Mesendoderm (in vitro differentiated cells): ENCODE data around the gene ZFTA.
"Not testable (repeated sequence)": the region's sequence is repeated elsewhere in the genome, so short reads cannot be mapped to it uniquely, and the experiment has no call there.

ENCODE experiments used
- DNase-seq: peaks from one replicate; pipeline ENCODE4 v3.0.0; 2013
- H2AK5ac ChIP-seq: 2 replicates; pipeline ENCODE4 v1.6.1; 2013; ENCODE audit warnings: low read length, inconsistent platforms
- H2BK120ac ChIP-seq: 2 replicates; pipeline ENCODE4 v1.6.1; 2013; ENCODE audit warnings: low read depth, mild to moderate bottlenecking, low read length, moderate library complexity, mixed read lengths
- H2BK15ac ChIP-seq: replicated peaks from 2 replicates; pipeline ENCODE4 v1.6.1; 2013; ENCODE audit warnings: low read depth, mild to moderate bottlenecking, moderate library complexity
- H2BK5ac ChIP-seq: 2 replicates; pipeline ENCODE4 v1.6.1; 2013; ENCODE audit warnings: low read length, inconsistent platforms
- H3K18ac ChIP-seq: 2 replicates; pipeline ENCODE4 v1.6.1; 2013; ENCODE audit warnings: mild to moderate bottlenecking, low read length, mixed read lengths
- H3K23ac ChIP-seq: one replicate; pipeline ENCODE4 v1.6.1; 2013; ENCODE audit warnings: low read length
- H3K27ac ChIP-seq: 2 replicates; pipeline ENCODE4 v1.5.1; 2013; ENCODE audit warnings: low read depth, mild to moderate bottlenecking, inconsistent platforms, low read length, moderate library complexity
- H3K27me3 ChIP-seq: 2 replicates; pipeline ENCODE4 v1.6.1; 2013; ENCODE audit warnings: low read length, control low read depth, mild to moderate bottlenecking, inconsistent platforms; ENCODE audit not compliant: insufficient read depth, poor library complexity
- H3K36me3 ChIP-seq: 2 replicates; pipeline ENCODE4 v1.6.1; 2013; ENCODE audit warnings: low read length, inconsistent platforms; ENCODE audit not compliant: control insufficient read depth, insufficient read depth
- H3K4ac ChIP-seq: one replicate; pipeline ENCODE4 v1.6.1; 2013; ENCODE audit warnings: low read depth, mild to moderate bottlenecking, low read length, moderate library complexity
- H3K4me1 ChIP-seq: 2 replicates; pipeline ENCODE4 v1.6.1; 2013; ENCODE audit warnings: low read depth, low read length, inconsistent platforms; ENCODE audit not compliant: control insufficient read depth
- H3K4me2 ChIP-seq: 2 replicates; pipeline ENCODE4 v1.6.1; 2013; ENCODE audit warnings: low read length
- H3K4me3 ChIP-seq: 2 replicates; pipeline ENCODE4 v1.5.1; 2013; ENCODE audit warnings: mild to moderate bottlenecking, low read length
- H3K56ac ChIP-seq: one replicate; pipeline ENCODE4 v1.6.1; 2013; ENCODE audit warnings: low read length
- H3K79me1 ChIP-seq: 2 replicates; pipeline ENCODE4 v1.6.1; 2013; ENCODE audit warnings: low read length, inconsistent platforms
- H3K79me2 ChIP-seq: 2 replicates; pipeline ENCODE4 v1.6.1; 2013; ENCODE audit warnings: mild to moderate bottlenecking, low read length; ENCODE audit not compliant: control insufficient read depth, insufficient read depth
- H3K9ac ChIP-seq: 2 replicates; pipeline ENCODE4 v1.6.1; 2013; ENCODE audit warnings: low read length, inconsistent platforms
- H4K5ac ChIP-seq: one replicate; pipeline ENCODE4 v1.6.1; 2013; ENCODE audit warnings: low read length
- H4K8ac ChIP-seq: one replicate; pipeline ENCODE4 v1.6.1; 2013; ENCODE audit warnings: low read depth, mild to moderate bottlenecking, control low read depth, low read length, moderate library complexity
- WGBS: extraction: QIAGEN DNeasy Blood & Tissue Kit; methylation state at CpG from one replicate; pipeline ENCODE4 v1.1.7; 2013; ENCODE audit warnings: low lambda C conversion rate, missing lambda C conversion rate; ENCODE audit not compliant: insufficient coverage; ENCODE audit errors: extremely low coverage; 5-methylcytosine and 5-hydroxymethylcytosine counted together

The ZFTA gene

DNA sequence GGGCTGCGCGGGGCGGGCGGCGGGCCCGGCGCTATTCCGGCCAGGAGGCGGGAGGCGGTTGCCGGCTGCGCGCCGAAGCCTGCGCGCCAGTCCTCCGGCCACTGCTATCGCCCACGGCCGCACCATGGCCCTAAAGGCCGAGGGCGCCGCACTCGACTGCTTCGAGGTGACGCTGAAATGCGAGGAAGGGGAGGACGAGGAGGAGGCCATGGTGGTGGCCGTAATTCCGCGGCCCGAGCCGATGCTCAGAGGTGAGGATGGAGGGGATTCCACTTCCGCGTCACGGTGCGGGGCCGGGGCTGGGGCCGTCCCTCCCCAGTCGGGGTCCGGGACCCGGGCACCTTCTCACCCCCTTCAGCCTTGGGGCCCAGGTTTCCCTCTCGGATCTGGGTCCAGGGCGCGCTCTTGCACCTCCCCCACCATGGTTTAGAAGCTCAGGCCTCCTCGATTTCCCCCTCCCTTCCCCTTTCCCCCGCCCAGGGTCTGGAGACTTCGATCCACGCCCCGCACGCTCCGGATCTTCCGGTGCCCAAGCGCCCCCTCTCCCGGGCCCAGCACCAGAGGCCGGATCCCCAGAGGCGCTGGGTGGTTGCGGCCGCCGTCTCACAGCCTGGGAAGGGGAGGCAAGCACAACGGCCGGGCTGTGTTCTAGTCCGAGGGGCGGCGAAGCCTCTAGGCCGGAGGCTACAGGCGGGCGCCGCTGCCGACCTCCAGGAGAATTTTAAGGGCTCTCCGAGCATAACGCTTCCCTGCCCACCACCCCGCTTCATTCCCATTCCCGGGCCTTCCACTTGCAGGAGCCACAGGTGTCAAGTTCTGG is 45.2 kb upstream of the ZFTA start:
- Histone ChIP-seq H3K79me1 (peaks cover 26% of the 10 kb centered on the region), H3K4me2 (peak overlapping the region; percentile 90), H3K4me3 (peak overlapping the region; percentile 99), H3K4ac (peak overlapping the region; percentile 90), H3K27me3 (no peaks in the 10 kb centered on the region), H3K79me2 (peaks cover 35% of the 10 kb centered on the region), H3K4me1 (peaks cover 14% of the 10 kb centered on the region), H3K23ac (peak overlapping the region; percentile 99), H3K56ac (peak overlapping the region; percentile 100), H3K18ac (peak overlapping the region; percentile 91), H2BK120ac (peak overlapping the region; percentile 6), H3K9ac (peak overlapping the region; percentile 98), H3K36me3 (peaks cover 15% of the 10 kb centered on the region), H3K27ac (peak overlapping the region; percentile 81), H2BK15ac (no peak overlapping the region), H4K8ac (no peak overlapping the region), H2AK5ac (peak overlapping the region; percentile 94), H4K5ac (no peak overlapping the region), H2BK5ac (peak overlapping the region; percentile 85)
- WGBS, result no CpG with 5 or more reads among the region's 74 CpGs
- peak; percentile 71 for DNase-seq

DNA sequence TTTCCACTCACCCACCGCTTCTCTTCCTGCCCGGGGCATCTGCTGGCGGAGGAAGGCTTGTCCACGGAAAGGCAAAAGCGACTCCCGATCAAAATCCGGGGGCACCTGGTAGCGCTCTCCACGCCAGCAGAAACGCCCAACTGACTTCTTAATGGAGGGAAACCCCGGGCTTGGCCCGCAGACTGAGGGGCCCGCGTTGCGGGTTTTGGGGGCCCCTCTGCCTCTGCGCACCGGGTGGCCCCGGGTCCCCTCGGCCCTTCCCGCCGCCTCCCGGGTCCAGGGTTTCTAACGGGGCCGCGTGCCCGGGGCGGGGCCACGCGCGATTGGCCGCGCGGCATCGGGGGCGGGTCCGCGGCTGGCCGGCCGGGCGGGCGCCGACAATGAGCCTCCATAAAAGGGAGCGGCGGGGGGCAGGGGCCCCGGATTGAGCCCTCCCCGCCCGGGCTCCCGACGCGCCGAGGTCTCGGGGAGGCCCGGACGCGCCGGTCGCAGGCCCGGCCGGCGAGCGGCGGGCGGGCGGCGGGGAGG is 44.5 kb upstream of the ZFTA start, which contains the start of gene SPINDOC:
TSS of gene SPINDOC (plus strand) at position 422 of the 528 bp plus-strand sequence. CDS start 231 bp downstream, outside the sequence.
- peak within 1 kb of the TSS; percentile 90 for H3K4ac ChIP-seq
- peak within 1 kb of the TSS; percentile 99 for H3K4me3 ChIP-seq
- H4K8ac ChIP-seq, result no peak within 1 kb of the TSS
- peak within 1 kb of the TSS; percentile 91 for H3K18ac ChIP-seq
- H2BK5ac ChIP-seq, result peak within 1 kb of the TSS; percentile 85
- H2AK5ac ChIP-seq, result peak within 1 kb of the TSS; percentile 94
- peaks cover 35% of the 10 kb centered on the region for H3K79me2 ChIP-seq
- H3K27me3 ChIP-seq, result no peaks in the 10 kb centered on the region
- peak within 1 kb of the TSS; percentile 98 for H3K9ac ChIP-seq
- peak within 1 kb of the TSS; percentile 90 for H3K4me2 ChIP-seq
- H4K5ac ChIP-seq, result no peak within 1 kb of the TSS
- H3K79me1 ChIP-seq, result peaks cover 26% of the 10 kb centered on the region
- H3K36me3 ChIP-seq, result peaks cover 10% of the 10 kb centered on the region
- peak within 1 kb of the TSS; percentile 99 for H3K23ac ChIP-seq
- DNase-seq, result peak; percentile 73
- no peak within 1 kb of the TSS for H2BK15ac ChIP-seq
- peaks cover 14% of the 10 kb centered on the region for H3K4me1 ChIP-seq
- H3K27ac ChIP-seq, result peak within 1 kb of the TSS; percentile 81
- H3K56ac ChIP-seq, result peak within 1 kb of the TSS; percentile 100
- peak within 1 kb of the TSS; percentile 6 for H2BK120ac ChIP-seq
- WGBS, result no CpG with 5 or more reads among the region's 65 CpGs

DNA sequence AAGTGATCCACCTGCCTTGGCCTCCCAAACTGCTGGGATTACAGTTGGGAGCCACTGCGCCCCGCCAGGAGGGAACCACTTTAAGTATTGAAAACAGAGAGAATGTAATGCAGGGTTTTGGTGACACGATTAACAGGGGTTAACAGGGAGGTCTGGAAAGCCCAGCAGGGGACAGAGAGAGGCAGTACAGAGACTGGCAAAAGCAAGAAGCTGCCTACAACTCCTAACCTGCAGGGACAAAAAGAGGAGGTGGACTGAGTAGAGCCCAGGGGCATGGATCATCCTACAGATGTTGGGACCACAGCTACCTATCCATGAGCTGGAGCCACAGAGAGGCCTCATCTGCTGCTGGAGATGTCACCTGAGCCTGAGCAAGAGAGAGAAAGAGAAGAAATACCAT is 42.9 kb upstream of the ZFTA start:
- peak; percentile 11 for DNase-seq
- WGBS, result no CpG with 5 or more reads among the region's 3 CpGs
- H3K4me3 ChIP-seq, result no peak overlapping the region

DNA sequence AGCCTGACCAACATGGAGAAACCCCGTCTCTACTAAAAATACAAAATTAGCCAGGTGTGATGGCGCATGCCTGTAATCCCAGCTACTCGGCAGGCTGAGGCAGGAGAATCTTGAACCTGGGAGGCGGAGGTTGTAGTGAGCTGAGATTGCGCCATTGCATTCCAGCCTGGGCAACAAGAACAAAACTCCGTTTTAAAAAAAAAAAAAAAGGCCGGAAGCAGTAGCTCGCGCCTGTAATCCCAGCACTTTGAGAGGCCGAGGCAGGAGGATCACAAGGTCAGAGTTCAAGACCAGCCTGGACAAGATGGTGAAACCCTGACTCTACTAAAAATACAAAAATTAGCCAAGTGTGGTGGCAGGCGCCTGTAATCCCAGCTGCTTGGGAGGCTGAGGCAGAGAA is 41.8 kb upstream of the ZFTA start:
- H2AK5ac ChIP-seq, H3K23ac ChIP-seq, H3K27ac ChIP-seq, H3K9ac ChIP-seq, H3K27me3 ChIP-seq, H3K4me2 ChIP-seq, H3K36me3 ChIP-seq, H3K79me1 ChIP-seq, H2BK120ac ChIP-seq, H4K8ac ChIP-seq, H3K4ac ChIP-seq, H3K56ac ChIP-seq, H4K5ac ChIP-seq, H3K4me3 ChIP-seq, H3K18ac ChIP-seq, H2BK15ac ChIP-seq, DNase-seq, H2BK5ac ChIP-seq: not testable (repeated sequence)
- Histone ChIP-seq H3K4me1 (peaks cover 13% of the 10 kb centered on the region), H3K79me2 (peaks cover 19% of the 10 kb centered on the region)
- no CpG with 5 or more reads among the region's 11 CpGs for WGBS

More for the DNA sequence above, 42.9 kb upstream of the ZFTA start:
- no peaks in the 10 kb centered on the region for H3K27me3 ChIP-seq
- no peak overlapping the region for H3K4me2 ChIP-seq
- H3K56ac ChIP-seq, result no peak overlapping the region
- no peak overlapping the region for H2AK5ac ChIP-seq
- no peak overlapping the region for H3K27ac ChIP-seq
- H3K4me1 ChIP-seq, result peaks cover 14% of the 10 kb centered on the region
- H4K8ac ChIP-seq, result no peak overlapping the region
- no peak overlapping the region for H2BK5ac ChIP-seq
- H3K36me3 ChIP-seq, result peaks cover 7% of the 10 kb centered on the region
- no peak overlapping the region for H2BK120ac ChIP-seq
- H3K4ac ChIP-seq, result no peak overlapping the region
- H3K18ac ChIP-seq, result no peak overlapping the region
- no peak overlapping the region for H4K5ac ChIP-seq
- H2BK15ac ChIP-seq, result no peak overlapping the region
- no peak overlapping the region for H3K23ac ChIP-seq
- H3K79me1 ChIP-seq, result peaks cover 18% of the 10 kb centered on the region
- H3K79me2 ChIP-seq, result peaks cover 30% of the 10 kb centered on the region
- no peak overlapping the region for H3K9ac ChIP-seq

DNA sequence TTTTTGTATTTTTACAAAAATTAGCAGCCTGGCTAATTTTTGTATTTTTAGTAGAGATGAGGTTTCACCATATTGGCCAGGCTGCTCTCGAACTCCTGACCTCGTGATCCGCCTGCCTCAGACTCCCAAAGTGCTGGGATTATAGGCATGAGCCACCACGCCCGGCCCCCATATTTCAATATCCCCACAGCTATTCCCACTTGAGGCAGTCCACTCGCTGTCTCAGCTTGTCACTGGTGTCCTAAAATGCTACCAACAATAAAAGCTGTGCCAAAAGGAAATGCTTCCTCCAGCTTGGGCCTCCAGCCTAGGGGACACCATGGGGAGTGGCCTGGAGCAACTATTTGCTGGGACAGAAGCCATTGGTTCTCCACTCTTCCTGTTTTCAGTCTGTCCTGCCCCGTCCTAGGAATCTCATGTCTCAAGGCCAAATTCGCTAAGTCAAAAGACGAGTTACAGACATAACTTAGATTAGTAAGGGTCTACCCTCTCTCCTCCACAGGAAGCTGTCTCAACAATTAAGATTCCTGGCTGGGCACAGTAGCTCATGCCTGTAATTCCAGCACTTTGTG is 37.4 kb upstream of the ZFTA start:
- no peak overlapping the region for H4K5ac ChIP-seq
- no peak overlapping the region for H3K4ac ChIP-seq
- no peak overlapping the region for H3K23ac ChIP-seq
- no peak overlapping the region for H3K27ac ChIP-seq
- no peak overlapping the region for H2BK15ac ChIP-seq
- no peak overlapping the region for H3K18ac ChIP-seq
- no peaks in the 10 kb centered on the region for H3K27me3 ChIP-seq
- no peaks in the 10 kb centered on the region for H3K36me3 ChIP-seq
- no peaks in the 10 kb centered on the region for H3K79me2 ChIP-seq
- no peak overlapping the region for H3K4me3 ChIP-seq
- H2AK5ac ChIP-seq, result no peak overlapping the region
- H3K56ac ChIP-seq, result no peak overlapping the region
- no peak overlapping the region for H2BK120ac ChIP-seq
- H3K9ac ChIP-seq, result no peak overlapping the region
- no peak overlapping the region for H2BK5ac ChIP-seq
- WGBS, result no CpG with 5 or more reads among the region's 9 CpGs
- no peak overlapping the region for H4K8ac ChIP-seq
- H3K79me1 ChIP-seq, result no peaks in the 10 kb centered on the region
- peak; percentile 76 for DNase-seq
- no peak overlapping the region for H3K4me2 ChIP-seq
- no peaks in the 10 kb centered on the region for H3K4me1 ChIP-seq
